Stimulated activated naive CD8-positive, alpha-beta T cell treated with anti-CD3 and anti-CD28 coated beads, Interleukin-15, Interleukin-2, amounts not matched to agents 100 U/mL and 50 U/mL, for 24 hours (primary cell): Measurements from ENCODE around the gene GPHN.
"Not testable (repeated sequence)": the region's sequence is repeated elsewhere in the genome, so short reads cannot be mapped to it uniquely, and the experiment has no call there.

Experiments used
- ATAC-seq: fragments of 150-1000 bp; cut with Tn5 transposase; one replicate; pipeline ENCODE4 v1.10.0; 2021
- DNase-seq: peaks from one replicate; pipeline ENCODE4 v3.0.0; 2021

Gene GPHN

GRCh38 chr14:67060546-67060945, 552.6 kb downstream of the GPHN start:
- ATAC-seq (no peak), DNase-seq (no peak)

GRCh38 chr14:67067070-67067814, 559.3 kb downstream of the GPHN start:
- ATAC-seq, DNase-seq: not testable (repeated sequence)

DNA sequence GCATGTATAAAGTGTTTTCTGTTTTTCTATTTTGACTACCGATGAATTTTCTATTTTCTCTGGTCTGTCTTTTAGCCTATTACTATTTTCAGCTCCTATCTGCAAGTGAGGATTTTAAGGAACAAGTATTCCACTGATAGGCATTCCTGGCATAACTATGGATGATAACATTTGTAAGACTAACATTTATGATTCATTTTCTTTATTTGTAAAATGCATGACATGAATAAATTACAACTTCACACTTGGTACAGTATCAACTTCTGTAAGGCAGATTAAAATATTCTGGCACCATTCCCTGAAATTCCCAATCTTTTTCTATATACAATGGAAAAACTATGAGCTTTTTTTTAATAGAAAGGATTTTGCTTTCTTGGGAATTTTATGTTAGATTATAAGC, 560.3 kb downstream of the GPHN start:
- DNase-seq (no peak), ATAC-seq (no peak)

DNA sequence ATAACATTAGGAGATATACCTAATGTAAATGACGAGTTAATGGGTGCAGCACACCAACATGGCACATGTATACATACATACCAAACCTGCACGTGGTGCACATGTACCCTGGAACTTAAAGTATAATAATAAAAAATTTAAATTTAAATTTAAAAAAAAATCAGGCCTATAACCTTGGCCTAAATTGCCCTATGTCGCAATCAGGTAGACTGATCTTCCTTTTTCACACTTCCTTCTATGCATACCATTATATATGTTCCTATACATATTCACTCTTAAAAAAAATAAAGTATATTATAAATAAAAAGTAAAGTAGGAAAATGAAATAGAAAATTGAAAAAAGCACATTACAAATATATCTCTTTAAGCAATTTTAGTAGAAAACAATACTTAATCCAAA, 563.6 kb downstream of the GPHN start:
- ATAC-seq (no peak), DNase-seq (no peak)

GRCh38 chr14:67077921-67078320, 570.0 kb downstream of the GPHN start:
- DNase-seq (no peak), ATAC-seq (no peak)

GRCh38 chr14:67079846-67080245, 571.9 kb downstream of the GPHN start:
- ATAC-seq: no peak
- no peak for DNase-seq

- ATAC-seq: no peak
Observed at GRCh38 chr14:67108230-67108629, 600.3 kb downstream of the GPHN start.

DNA sequence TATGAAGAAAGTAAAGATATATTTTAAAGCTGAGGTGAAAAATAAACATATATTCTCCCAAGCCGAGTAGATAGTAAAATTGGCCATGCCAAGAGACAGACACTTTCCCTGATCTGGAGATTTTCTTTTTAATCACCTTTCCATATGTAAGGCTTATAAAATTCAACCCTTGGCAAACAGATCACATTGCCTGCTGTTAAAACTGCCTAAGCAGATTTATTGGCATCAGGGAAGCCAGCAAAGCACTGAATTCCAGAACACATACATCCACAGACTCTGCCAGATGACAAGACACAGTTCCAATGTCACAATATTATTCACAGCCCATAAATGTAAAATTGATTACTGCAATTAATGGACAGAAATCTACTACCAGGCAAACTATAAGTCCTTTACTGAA, 603.1 kb downstream of the GPHN start:
- ATAC-seq (no peak), DNase-seq (no peak)

More at GRCh38 chr14:67108230-67108629, 600.3 kb downstream of the GPHN start:
- no peak for DNase-seq

- ATAC-seq: no peak
Observed at GRCh38 chr14:67112344-67112743, 604.4 kb downstream of the GPHN start.

GRCh38 chr14:67127174-67127573, 619.2 kb downstream of the GPHN start:
- DNase-seq: no peak
- ATAC-seq: no peak

More at GRCh38 chr14:67112344-67112743, 604.4 kb downstream of the GPHN start:
- DNase-seq: no peak

DNA sequence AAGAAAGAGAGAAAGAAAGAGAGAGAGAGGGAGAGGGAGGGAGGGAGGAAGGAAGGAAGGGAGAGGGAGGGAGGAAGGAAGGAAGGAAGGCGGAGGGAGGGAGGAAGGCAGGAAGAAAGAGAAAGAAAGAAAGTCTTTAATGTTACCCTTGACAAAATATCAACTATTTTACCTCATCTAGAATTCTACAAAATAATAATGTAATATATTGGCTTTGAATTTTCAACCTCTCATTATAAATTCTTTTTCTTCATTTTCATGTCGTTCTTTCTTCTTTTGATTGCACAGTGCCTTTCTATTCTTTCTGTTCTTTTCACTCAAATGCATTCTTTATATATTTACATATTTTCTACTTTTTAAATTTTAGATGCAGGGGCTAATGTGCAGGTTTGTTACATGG, 621.8 kb downstream of the GPHN start:
- ATAC-seq (no peak), DNase-seq (no peak)

- DNase-seq (no peak), ATAC-seq (no peak)
Observed at GRCh38 chr14:67131691-67132090, 623.7 kb downstream of the GPHN start.

- no peak for DNase-seq
- no peak for ATAC-seq
Observed at GRCh38 chr14:67133144-67133543, 625.2 kb downstream of the GPHN start.

DNA sequence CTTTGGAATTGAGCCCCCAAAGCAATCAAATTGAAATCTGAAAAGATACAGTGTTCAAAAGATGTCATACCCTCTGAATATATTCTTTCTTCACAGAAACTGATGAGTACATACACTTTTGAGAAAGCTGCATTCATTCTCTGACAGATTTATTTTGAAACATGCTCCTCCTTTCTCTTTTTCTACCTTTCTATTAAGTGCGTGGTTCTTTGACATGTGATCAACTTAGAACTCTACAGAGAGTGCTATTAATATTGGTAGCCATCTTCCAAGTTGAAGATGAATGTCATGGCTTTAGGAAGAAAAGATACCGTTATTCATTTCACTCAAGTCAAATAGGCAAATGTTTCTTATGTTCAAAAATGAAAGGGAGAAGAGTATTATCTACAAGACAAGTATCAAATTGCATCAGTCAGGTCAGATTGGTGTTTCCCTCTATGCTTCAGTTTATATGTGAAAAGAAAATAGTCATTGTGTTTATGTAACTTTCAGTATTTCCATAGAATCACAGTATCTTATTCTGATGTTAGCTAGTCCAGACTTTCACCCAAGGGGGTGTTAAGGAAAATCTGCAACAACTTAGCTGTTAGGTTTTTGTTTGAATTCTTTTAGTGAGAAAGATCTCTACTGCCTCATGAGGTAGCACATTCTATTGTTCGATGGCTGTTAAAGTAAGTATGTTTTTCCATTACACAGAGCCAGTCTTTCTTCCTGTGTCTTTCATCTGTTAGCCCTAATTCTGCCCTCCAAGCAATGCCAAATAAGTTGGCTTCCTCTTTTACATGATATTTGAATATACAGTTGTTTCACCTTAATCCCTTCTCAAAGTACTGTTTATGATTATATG, 625.9 kb downstream of the GPHN start:
- ATAC-seq: peak; percentile 71
- DNase-seq: no peak

DNA sequence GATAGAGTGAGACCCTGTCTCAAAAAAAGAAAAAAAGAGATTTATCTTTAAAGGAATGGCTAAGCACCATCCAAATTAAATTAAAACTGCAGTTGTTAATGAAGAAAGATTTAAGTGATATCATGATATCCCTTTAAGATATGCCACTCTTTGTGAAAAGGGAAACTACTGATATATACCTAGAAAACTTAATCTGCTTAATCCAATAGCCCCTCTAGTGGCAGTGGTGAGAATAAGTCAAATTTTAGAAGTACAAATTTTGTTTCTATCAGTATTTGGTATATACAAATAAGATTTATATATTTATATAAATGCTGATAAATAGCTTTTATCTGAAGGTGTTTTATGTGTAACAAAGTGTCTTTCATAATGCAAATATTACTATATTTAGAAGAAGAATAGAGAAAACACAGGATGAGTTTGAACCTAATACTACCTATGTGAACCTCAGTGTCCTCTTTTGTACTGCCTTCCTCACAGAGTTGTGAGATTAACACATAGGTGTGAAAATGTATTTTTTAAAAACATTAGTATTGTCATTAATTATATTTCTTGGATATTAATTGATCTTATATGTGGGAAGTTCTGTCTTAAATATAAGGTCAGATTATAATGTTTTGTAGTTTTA, 629.9 kb downstream of the GPHN start:
- DNase-seq (no peak), ATAC-seq (no peak)

- ATAC-seq: no peak
- no peak for DNase-seq
Observed at GRCh38 chr14:67140556-67140955, 632.6 kb downstream of the GPHN start.

DNA sequence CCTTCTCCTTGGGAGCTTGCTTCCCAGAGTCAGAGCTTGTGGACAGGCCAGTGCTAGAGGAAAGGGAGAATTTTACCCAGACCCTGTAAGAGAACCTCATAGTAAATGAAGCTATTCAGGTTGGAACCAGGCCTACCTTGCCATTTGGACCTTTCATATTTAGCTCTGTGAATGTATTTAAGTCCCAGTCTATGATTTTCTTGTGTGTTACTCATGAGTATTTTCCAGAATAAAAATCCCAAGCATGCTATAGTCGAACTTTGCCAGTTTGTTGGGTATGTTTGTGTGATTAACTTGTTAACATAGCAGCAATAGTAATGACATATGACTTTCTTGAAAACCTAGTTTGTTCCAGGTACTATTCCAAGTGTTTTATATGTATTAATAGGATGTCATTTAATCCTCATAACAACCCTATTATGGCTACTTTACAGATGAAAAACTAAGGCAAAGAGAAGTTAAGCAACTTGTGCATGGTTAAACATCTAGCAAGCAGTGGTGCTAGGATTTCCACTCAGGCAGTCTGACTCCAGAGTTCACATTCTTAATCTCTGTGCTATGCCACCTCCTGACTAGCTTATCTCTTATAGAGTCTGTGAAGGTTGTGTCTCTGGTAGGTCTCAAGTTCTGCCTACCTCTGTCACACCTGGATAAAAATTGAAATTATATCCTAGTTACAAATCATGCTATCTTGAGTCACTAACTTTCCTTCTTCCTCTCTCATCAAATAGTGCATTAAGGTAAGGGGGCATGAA, 633.4 kb downstream of the GPHN start:
- ATAC-seq (no peak), DNase-seq (no peak)

GRCh38 chr14:67151082-67151666, 643.2 kb downstream of the GPHN start:
- DNase-seq (no peak), ATAC-seq (no peak)

GRCh38 chr14:67158566-67158965, 650.6 kb downstream of the GPHN start:
- ATAC-seq (peak; percentile 65), DNase-seq (no peak)

DNA sequence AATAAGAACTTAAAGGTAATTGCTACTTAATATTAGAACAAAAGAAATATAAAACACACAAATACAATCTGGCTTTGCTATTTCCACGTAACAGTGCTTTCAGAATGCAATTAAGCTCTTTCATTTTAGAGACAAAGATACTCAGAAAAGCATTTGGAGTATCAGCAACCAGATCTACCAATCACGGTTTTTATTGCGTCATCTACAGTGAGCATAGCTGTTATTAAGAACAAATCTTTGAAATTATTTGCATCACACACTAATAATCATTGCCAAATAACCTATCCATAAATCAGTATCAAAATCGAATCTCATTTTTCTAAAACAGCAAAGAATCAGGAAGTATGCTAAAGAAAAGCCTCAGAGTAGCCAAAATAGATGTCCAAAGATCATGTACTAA, 654.4 kb downstream of the GPHN start:
- no peak for DNase-seq
- no peak for ATAC-seq

DNA sequence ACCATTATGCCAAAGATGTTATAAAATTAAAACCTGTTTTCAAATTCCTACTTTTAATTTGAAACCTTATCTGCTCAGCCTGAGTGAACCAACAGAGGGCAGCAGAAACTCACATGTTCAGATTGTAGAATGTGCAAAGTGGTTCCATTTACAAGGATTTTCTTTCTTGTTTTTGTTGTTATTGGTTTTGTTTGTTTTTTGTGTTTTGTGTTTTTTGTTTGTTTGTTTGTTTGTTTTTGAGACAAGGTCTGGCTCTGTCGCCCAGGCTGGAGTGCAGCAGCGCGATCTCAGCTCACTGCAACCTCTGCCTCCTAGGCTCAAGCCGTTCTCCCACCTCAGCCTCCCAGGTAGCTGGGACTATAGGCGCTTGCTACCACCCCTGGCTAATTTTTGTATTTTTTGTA, 658.5 kb downstream of the GPHN start:
- ATAC-seq (no peak), DNase-seq (peak; percentile 32)
